Activated naive CD4-positive, alpha-beta T cell treated with anti-CD3 and anti-CD28 coated beads, Interleukin-2, amount 50 U/mL, for 72 hours (primary cell): Measurements from ENCODE around the gene RUNX2. TPM values are rescaled to one million over a fixed set of nuclear protein-coding genes. Genes with fewer than 3 reads are reported as not detected.
A peak's percentile ranks its signal among the peaks of the same experiment; 100 is the strongest.

Source experiments
- ATAC-seq, 2 donors: fragments of 150-1000 bp; cut with Tn5 transposase; 2 replicates each; pipeline ENCODE4 v1.10.0; 2021; ENCODE audit warnings: mild to moderate bottlenecking in 2 of 2, moderate library complexity in 2 of 2
- DNase-seq, 2 donors: peaks; one replicate each; pipeline ENCODE4 v3.0.0; 2021 to 2022; ENCODE audit warnings: low spot score in 2 of 2
- H3K27ac Mint-ChIP-seq, 2 donors: one replicate each; pipeline ENCODE4 v1.8.0; 2022; ENCODE audit warnings: mild to moderate bottlenecking in 2 of 2, mixed read lengths in 2 of 2
- H3K36me3 Mint-ChIP-seq, 2 donors: one replicate each; pipeline ENCODE4 v1.8.0; 2022; ENCODE audit warnings: mixed read lengths in 2 of 2
- H3K9me3 Mint-ChIP-seq, 2 donors: one replicate each; pipeline ENCODE4 v1.8.0; 2022; ENCODE audit warnings: mixed read lengths in 2 of 2
- total RNA-seq, 2 donors: library from RNA; stranded (reverse); gene quantifications; one replicate each; pipeline ENCODE4 v1.2.3, GENCODE V29; 2022

RUNX2 gene
- total RNA-seq, 2 donors from 2014 or later = 9.5 to 20.8 TPM

DNA sequence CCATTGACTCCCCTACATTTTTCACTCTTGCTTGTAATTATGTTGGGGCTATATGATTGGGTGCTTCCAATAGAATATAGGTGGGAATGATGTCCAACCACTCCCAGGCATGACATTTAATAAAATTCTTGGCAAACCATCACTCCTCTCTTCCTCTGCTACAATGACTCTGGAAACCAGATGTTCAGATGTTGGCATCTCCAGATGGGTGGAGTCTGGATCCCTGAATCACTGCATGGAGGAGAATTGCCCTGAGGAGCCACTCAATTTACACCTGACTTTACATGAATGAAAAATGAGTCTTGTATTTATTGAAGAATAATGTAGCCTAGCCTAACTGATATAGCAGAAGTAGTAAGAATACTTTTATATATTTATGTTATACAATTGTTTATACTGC is 356.3 kb downstream of the RUNX2 start:
- ATAC-seq (no peak), DNase-seq (no peak)
- H3K36me3 Mint-ChIP-seq = peaks cover 8 to 17% of the 10 kb centered on the region in 2 donors
- H3K27ac Mint-ChIP-seq = no peak overlapping the region
- H3K9me3 Mint-ChIP-seq = peaks cover 9 to 24% of the 10 kb centered on the region in 2 donors

GRCh38 chr6:45685076-45685475 is 356.9 kb downstream of the RUNX2 start:
- ATAC-seq (no peak), DNase-seq (no peak)
- Mint-ChIP-seq H3K27ac (no peak overlapping the region), H3K36me3 (peaks cover 5 to 11% of the 10 kb centered on the region in 2 donors), H3K9me3 (peaks cover 7 to 21% of the 10 kb centered on the region in 2 donors)

- DNase-seq (no peak), ATAC-seq (no peak)
- peaks cover 4 to 5% of the 10 kb centered on the region in 2 donors for H3K36me3 Mint-ChIP-seq
- no peak overlapping the region for H3K27ac Mint-ChIP-seq
- H3K9me3 Mint-ChIP-seq = peaks cover 4 to 21% of the 10 kb centered on the region in 2 donors
These were observed 358.9 kb downstream of the RUNX2 start for GRCh38 chr6:45686841-45687569.

- H3K27ac Mint-ChIP-seq = no peak overlapping the region
- DNase-seq (no peak), ATAC-seq (peak in 1 of 2 donors; percentile 24)
- H3K36me3 Mint-ChIP-seq = peaks cover 0 to 5% of the 10 kb centered on the region in 2 donors
- peaks cover 4 to 17% of the 10 kb centered on the region in 2 donors for H3K9me3 Mint-ChIP-seq
These were observed 359.4 kb downstream of the RUNX2 start for GRCh38 chr6:45687570-45687969.

GRCh38 chr6:45688180-45688579 is 360.1 kb downstream of the RUNX2 start:
- no peak for ATAC-seq
- Mint-ChIP-seq H3K36me3 (peaks cover 0 to 5% of the 10 kb centered on the region in 2 donors), H3K27ac (no peak overlapping the region), H3K9me3 (peaks cover 4 to 17% of the 10 kb centered on the region in 2 donors)
- DNase-seq = no peak

- no peak for ATAC-seq
- peaks cover 4 to 21% of the 10 kb centered on the region in 2 donors for H3K9me3 Mint-ChIP-seq
These were observed 361.9 kb downstream of the RUNX2 start for GRCh38 chr6:45689926-45690615.

GRCh38 chr6:45690846-45691245 is 362.7 kb downstream of the RUNX2 start:
- no peak for ATAC-seq
- H3K36me3 Mint-ChIP-seq = peaks cover 0 to 5% of the 10 kb centered on the region in 2 donors

More at GRCh38 chr6:45689926-45690615, 361.9 kb downstream of the RUNX2 start:
- Mint-ChIP-seq H3K27ac (no peak overlapping the region), H3K36me3 (peaks cover 0 to 5% of the 10 kb centered on the region in 2 donors)
- no peak for DNase-seq

GRCh38 chr6:45691426-45691825 is 363.3 kb downstream of the RUNX2 start:
- H3K9me3 Mint-ChIP-seq = peaks cover 0 to 15% of the 10 kb centered on the region in 2 donors
- DNase-seq (no peak), ATAC-seq (no peak)
- no peaks in the 10 kb centered on the region for H3K36me3 Mint-ChIP-seq
- no peak overlapping the region for H3K27ac Mint-ChIP-seq

More at GRCh38 chr6:45690846-45691245, 362.7 kb downstream of the RUNX2 start:
- Mint-ChIP-seq H3K27ac (no peak overlapping the region), H3K9me3 (peaks cover 4 to 21% of the 10 kb centered on the region in 2 donors)
- DNase-seq = no peak

DNA sequence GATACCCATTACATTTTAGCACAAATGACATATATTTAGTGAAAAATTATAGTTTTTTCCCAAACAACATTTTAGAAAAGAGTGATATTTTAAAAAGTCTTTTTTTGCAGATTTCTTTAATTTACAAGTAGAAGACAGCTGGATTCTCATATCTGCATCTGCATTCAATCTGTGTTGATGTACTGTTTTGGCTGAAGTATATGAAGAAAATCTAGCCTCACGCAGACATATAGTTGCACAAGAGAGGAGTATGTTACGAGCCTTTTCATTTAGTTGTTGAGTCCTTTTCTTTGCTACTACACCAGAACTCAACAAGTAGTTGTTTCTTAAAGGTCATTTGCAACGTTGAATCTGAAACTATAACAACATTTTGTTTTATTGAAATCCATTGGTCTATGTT is 363.9 kb downstream of the RUNX2 start:
- peaks cover 0 to 10% of the 10 kb centered on the region in 2 donors for H3K9me3 Mint-ChIP-seq
- H3K36me3 Mint-ChIP-seq = no peaks in the 10 kb centered on the region
- no peak for ATAC-seq
- no peak overlapping the region for H3K27ac Mint-ChIP-seq
- no peak for DNase-seq

GRCh38 chr6:45696738-45697137 is 368.6 kb downstream of the RUNX2 start:
- Mint-ChIP-seq H3K36me3 (no peaks in the 10 kb centered on the region), H3K27ac (no peak overlapping the region), H3K9me3 (peaks cover 0 to 4% of the 10 kb centered on the region in 2 donors)
- ATAC-seq (peak in 1 of 2 donors; percentile 58), DNase-seq (no peak)

DNA sequence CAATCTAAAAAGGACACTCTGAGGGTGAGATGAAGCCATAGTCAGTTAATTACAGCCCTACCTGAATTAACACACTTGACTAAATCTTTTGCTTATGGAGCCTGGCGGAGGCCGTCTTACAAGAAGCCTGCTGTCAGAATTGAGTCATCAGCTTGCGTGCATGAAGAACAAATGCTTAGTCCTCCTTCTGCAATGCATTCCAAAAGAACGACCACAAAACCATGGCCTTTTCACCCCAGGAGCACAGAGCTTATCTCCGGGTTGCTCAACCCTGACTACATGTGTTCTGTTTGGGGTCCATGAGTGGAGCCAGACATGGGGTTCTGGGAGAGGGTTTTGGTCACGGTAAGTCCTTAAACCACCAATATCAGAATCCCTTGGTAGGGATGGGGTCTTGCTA is 369.5 kb downstream of the RUNX2 start:
- no peak overlapping the region for H3K27ac Mint-ChIP-seq
- no peak for DNase-seq
- peaks cover 0 to 4% of the 10 kb centered on the region in 2 donors for H3K9me3 Mint-ChIP-seq
- H3K36me3 Mint-ChIP-seq = no peaks in the 10 kb centered on the region
- peak in 1 of 2 donors; percentile 33 for ATAC-seq

DNA sequence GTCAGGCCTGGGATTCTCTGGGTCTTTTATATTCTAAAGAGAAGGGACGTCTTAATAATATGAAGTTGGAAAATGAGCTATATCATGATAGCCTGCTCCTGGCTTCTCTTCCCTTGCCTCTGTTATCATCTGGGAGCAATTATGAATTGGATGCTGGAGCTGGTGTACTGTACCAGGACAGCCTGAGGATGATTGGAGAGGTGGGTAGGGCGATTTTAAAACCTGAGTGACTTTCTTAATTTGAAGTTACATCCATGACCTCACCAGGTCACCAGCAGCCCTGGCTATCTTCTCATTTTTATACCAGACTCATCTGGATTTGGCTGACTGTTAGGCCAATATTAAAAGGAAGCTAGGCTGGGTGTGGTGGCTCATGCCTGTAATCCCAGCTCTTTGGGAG is 369.9 kb downstream of the RUNX2 start:
- Mint-ChIP-seq H3K36me3 (no peaks in the 10 kb centered on the region), H3K9me3 (peaks cover 0 to 4% of the 10 kb centered on the region in 2 donors), H3K27ac (no peak overlapping the region)
- no peak for DNase-seq
- no peak for ATAC-seq

DNA sequence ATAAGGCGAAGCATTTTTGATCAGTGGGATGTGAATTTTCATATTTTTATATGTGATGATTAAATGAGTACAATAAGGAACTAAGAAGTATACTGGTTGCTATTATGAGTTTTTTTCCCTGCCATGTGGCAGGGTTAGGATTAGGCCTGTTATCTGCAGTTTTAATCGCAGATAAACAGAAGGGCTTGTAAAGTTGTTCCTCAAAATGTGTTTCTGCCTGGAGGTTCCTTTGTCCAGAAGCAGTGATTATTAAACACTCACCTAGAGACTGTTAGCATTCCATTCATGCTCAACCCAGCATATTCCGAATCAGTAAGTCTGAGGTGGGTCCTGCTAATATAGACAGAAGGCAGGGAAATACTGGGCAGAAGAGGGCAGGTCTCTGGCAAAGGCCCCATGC is 371.5 kb downstream of the RUNX2 start:
- H3K9me3 Mint-ChIP-seq = peaks cover 0 to under 1% of the 10 kb centered on the region in 2 donors
- no peak overlapping the region for H3K27ac Mint-ChIP-seq
- ATAC-seq (no peak), DNase-seq (no peak)
- H3K36me3 Mint-ChIP-seq = no peaks in the 10 kb centered on the region

DNA sequence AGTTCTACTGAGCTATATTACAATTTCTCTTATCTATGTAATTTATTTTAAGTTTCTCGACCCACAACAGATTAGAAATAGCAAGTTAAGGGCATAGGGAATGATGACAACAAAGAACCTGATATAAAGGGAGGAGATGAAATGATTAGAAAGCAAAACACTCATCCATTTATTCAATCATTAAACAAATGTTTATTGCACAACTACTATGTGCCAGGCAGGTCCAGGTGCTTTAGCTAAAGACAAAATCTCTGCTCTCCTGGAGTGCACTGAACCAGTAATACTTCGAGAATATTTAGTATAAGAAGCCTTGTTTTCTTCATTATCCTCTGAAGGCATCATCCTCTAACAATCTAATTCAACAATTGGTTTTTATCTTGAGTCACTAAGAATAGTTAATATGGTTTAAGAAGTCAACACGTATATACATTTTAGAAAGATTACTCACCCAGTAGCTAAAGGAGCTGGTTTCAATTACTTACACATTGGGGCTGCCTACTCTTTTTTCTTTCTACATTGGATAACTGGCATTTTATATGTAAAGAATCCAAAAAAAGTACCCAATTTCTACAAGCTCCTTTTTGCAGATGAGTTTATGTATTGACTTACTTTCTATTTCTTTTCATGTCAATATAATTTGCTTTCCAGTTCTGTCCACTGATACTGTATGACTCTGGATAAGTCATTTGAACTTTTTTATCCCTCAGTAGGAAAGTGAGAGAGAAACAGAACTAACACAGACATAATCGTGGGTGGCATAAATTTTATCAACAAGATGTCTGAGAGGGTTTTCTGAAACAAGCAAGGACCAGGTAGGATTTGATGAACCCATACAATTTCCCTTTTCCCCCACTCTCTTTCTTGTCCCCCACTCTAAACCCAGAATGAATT is 375.0 kb downstream of the RUNX2 start:
- ATAC-seq (peak; percentile 44 to 55), DNase-seq (no peak)
- peak overlapping the region in 1 of 2 donors; percentile 64 for H3K27ac Mint-ChIP-seq
- no peaks in the 10 kb centered on the region for H3K36me3 Mint-ChIP-seq
- no peaks in the 10 kb centered on the region for H3K9me3 Mint-ChIP-seq

DNA sequence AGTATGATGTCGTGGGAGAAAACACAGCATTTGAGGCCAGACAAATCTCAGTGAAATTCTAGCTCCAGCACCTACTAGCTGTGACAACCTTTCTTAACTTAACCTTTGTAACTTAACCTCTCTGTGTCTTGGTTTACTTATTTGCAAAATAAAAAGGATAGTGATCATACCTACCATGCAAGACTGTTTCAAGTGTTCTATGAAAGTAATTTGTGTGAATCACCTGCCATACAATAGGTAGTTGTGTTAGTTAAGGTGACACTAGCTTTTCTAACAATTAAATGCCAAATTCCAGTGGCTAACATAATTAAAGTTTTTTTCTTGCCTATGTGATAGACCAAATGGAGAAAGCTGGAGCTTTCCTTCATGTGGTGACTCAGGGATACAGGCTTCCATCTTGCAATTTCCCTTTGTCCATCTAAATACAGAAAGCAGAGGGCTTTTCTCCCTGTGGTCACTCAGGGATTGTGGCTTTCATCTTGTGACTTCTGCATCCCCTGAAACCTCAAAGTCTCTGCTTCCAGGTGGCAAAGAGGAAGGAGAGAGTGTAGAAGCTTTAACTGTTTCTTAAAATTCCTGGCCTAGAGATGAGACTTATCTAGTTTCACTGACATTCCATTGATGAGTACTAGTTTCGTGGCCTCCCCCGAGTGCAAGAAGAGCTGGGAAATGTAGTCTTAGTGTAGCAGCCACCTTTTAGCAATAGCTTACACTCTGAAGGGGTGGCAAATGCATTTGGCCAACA is 376.1 kb downstream of the RUNX2 start:
- H3K36me3 Mint-ChIP-seq = no peaks in the 10 kb centered on the region
- peak overlapping the region in 1 of 2 donors; percentile 64 for H3K27ac Mint-ChIP-seq
- DNase-seq = no peak
- no peak for ATAC-seq
- H3K9me3 Mint-ChIP-seq = no peaks in the 10 kb centered on the region
